T-helper 2 cell treated with Interferon-gamma antibody and Interleukin-4, amounts not matched to agents 5 μg/mL and 100 μg/mL, for 36 hours (primary cell): ENCODE measurements around the gene PIGP.
A peak's percentile ranks its signal among the peaks of the same experiment; 100 is the strongest.
"Not testable (repeated sequence)": the region's sequence is repeated elsewhere in the genome, so short reads cannot be mapped to it uniquely, and the experiment has no call there.

Experiments used
- DNase-seq: peaks from one replicate; pipeline ENCODE4 v3.0.0; 2021; ENCODE audit warnings: low spot score
- H3K27ac Mint-ChIP-seq: one replicate; pipeline ENCODE4 v1.8.0; 2021; ENCODE audit warnings: mild to moderate bottlenecking, mixed read lengths
- H3K27me3 Mint-ChIP-seq: one replicate; pipeline ENCODE4 v1.8.0; 2021; ENCODE audit warnings: low read depth, mixed read lengths
- H3K36me3 Mint-ChIP-seq: one replicate; pipeline ENCODE4 v1.8.0; 2021; ENCODE audit warnings: low read depth, mixed read lengths
- H3K4me1 Mint-ChIP-seq: one replicate; pipeline ENCODE4 v1.8.0; 2021; ENCODE audit warnings: low read depth, mixed read lengths
- H3K4me3 Mint-ChIP-seq: one replicate; pipeline ENCODE4 v1.8.0; 2022; ENCODE audit warnings: mild to moderate bottlenecking, moderate library complexity, mixed read lengths
- H3K9me3 Mint-ChIP-seq: one replicate; pipeline ENCODE4 v1.8.0; 2021; ENCODE audit warnings: mixed read lengths

The PIGP gene

DNA sequence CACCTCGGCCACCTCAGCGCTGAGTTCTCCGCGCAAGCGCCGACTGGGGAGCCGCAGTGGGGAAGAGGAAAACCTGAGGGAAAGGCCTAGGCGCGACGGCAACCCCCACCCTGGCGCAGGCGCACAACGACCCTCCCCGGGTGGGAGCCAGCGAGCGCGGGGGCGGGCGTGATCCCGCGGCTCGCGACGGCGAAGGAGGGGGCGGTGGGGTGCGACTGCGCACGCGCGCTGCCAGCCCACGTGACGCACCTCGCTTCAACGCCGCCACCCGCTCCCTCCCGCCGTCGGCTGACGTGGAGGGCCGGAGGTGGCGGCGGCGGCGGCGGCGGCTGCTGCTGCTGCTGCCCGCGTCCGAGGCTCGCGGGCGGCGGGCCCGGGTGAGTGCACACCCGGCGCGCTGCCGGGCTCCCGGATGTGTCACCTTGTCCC is at the start of gene PIGP, which contains the start of gene TTC3:
Gene PIGP, minus strand, starts transcription at position 84 of the 429 bp plus-strand sequence. CDS start 556 bp downstream, outside the sequence.
Gene TTC3, plus strand, starts transcription at position 267 of the 429 bp plus-strand sequence. CDS start 14,004 bp downstream, outside the sequence.
- Mint-ChIP-seq H3K4me1 (peaks cover 39% of the 10 kb centered on the region), H3K36me3 (peaks cover 22% of the 10 kb centered on the region), H3K4me3 (peak within 1 kb of the TSS; percentile 97), H3K27ac (peak within 1 kb of the TSS; percentile 97), H3K27me3 (no peaks in the 10 kb centered on the region), H3K9me3 (no peaks in the 10 kb centered on the region)
- peak; percentile 96 for DNase-seq

DNA sequence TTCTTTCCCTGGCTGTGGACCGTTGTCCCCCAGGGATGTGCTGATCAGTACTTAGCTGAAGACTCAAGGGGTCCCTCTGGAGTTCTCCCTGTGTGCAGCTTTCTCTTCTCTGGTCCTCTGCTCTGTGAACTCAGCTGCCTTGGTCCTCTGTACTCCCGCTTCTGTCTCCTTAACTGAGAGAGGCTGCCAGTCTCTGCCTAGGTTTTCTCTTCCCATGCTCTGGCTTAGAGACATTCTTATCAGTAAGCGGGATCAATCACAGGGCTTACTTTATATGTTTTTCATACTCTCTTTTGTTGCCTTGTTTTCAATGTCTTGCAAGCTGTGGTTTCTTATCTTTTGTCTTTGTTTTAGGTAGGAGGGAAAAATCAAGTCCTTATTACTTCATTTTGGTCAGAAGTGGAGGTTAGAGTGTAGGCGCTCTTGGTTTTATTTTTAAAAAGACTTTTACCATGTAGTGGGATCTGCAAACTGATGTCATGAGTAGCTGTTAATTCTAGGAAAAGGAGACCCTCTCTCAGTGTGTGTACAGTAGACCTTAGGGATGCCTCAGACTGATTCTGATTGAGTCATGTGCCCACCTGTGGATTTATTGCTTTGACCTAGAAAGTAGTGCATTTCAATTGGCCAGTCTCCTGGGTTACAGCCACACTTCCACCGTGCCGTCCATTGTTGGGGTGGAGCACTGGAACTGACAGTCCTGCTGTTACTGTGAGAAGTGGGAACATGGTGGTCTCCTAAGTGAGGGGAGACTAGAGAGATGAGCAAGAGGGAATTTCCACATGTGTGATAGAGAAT is 46.7 kb upstream of the PIGP start:
- H3K27ac Mint-ChIP-seq = peak overlapping the region; percentile 5
- H3K36me3 Mint-ChIP-seq = peaks cover 14% of the 10 kb centered on the region
- no peaks in the 10 kb centered on the region for H3K9me3 Mint-ChIP-seq
- peak overlapping the region; percentile 19 for H3K4me3 Mint-ChIP-seq
- peak; percentile 32 for DNase-seq
- H3K4me1 Mint-ChIP-seq = peaks cover 25% of the 10 kb centered on the region
- no peaks in the 10 kb centered on the region for H3K27me3 Mint-ChIP-seq

GRCh38 chr21:37118187-37118826 is 45.4 kb upstream of the PIGP start:
- no peaks in the 10 kb centered on the region for H3K9me3 Mint-ChIP-seq
- H3K4me3 Mint-ChIP-seq = no peak overlapping the region
- no peak overlapping the region for H3K27ac Mint-ChIP-seq
- H3K36me3 Mint-ChIP-seq = peaks cover 14% of the 10 kb centered on the region
- no peaks in the 10 kb centered on the region for H3K27me3 Mint-ChIP-seq
- DNase-seq = no peak
- H3K4me1 Mint-ChIP-seq = peaks cover 25% of the 10 kb centered on the region

GRCh38 chr21:37117204-37117603 is 44.3 kb upstream of the PIGP start:
- no peak for DNase-seq
- H3K9me3 Mint-ChIP-seq = no peaks in the 10 kb centered on the region
- no peaks in the 10 kb centered on the region for H3K27me3 Mint-ChIP-seq
- H3K4me1 Mint-ChIP-seq = peaks cover 25% of the 10 kb centered on the region
- peaks cover 8% of the 10 kb centered on the region for H3K36me3 Mint-ChIP-seq
- H3K4me3 Mint-ChIP-seq = no peak overlapping the region
- H3K27ac Mint-ChIP-seq = no peak overlapping the region

DNA sequence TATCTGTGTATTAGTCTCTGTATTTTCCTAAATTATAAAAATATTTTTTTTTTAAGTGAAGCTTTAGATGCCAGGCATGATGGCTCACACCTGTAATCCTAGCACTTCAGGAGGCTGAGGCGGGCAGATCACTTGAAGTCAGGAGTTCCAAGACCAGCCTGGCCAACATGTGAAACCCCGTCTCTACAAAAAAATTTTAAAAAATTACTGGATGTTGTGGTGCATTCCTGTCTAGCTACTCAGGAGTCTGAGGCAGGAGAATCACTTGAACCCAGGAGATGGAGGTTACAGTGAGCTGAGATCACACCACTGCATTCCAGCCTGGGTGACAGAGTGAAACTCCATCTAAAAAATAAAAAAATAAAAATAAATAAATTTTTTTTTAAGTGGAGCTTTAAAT is 43.6 kb upstream of the PIGP start:
- H3K27me3 Mint-ChIP-seq, H3K9me3 Mint-ChIP-seq, DNase-seq, H3K4me3 Mint-ChIP-seq, H3K27ac Mint-ChIP-seq: not testable (repeated sequence)
- Mint-ChIP-seq H3K36me3 (peaks cover 10% of the 10 kb centered on the region), H3K4me1 (peaks cover 25% of the 10 kb centered on the region)

DNA sequence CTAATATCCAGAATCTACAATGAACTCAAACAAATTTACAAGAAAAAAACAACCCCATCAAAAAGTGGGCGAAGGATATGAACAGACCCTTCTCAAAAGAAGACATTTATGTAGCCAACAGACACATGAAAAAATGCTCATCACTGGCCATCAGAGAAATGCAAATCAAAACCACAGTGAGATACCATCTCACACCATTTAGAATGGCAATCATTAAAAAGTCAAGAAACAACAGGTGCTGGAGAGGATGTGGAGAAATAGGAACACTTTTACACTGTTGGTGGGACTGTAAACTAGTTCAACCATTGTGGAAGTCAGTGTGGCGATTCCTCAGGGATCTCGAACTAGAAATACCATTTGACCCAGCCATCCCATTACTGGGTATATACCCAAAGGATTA is 41.4 kb upstream of the PIGP start:
- H3K27ac Mint-ChIP-seq, DNase-seq, H3K4me3 Mint-ChIP-seq, H3K27me3 Mint-ChIP-seq: not testable (repeated sequence)
- peaks cover 16% of the 10 kb centered on the region for H3K36me3 Mint-ChIP-seq
- peaks cover 13% of the 10 kb centered on the region for H3K4me1 Mint-ChIP-seq
- H3K9me3 Mint-ChIP-seq = peaks cover 11% of the 10 kb centered on the region

DNA sequence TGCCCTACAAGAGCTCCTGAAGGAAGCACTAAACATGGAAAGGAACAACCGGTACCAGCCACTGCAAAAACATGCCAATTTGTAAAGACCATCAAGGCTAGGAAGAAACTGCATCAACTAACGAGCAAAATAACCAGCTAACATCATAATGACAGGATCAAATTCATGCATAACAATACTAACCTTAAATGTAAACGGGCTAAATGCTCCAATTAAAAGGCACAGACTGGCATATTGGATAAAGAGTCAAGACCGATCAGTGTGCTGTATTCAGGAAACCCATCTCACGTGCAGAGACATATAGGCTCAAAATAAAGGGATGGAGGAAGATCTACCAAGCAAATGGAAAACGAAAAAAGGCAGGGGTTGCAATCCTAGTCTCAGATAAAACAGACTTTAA is 38.2 kb upstream of the PIGP start:
- not testable (repeated sequence) for H3K4me3 Mint-ChIP-seq, H3K27ac Mint-ChIP-seq, H3K4me1 Mint-ChIP-seq, DNase-seq, H3K27me3 Mint-ChIP-seq
- Mint-ChIP-seq H3K9me3 (peaks cover 22% of the 10 kb centered on the region), H3K36me3 (peaks cover 26% of the 10 kb centered on the region)

DNA sequence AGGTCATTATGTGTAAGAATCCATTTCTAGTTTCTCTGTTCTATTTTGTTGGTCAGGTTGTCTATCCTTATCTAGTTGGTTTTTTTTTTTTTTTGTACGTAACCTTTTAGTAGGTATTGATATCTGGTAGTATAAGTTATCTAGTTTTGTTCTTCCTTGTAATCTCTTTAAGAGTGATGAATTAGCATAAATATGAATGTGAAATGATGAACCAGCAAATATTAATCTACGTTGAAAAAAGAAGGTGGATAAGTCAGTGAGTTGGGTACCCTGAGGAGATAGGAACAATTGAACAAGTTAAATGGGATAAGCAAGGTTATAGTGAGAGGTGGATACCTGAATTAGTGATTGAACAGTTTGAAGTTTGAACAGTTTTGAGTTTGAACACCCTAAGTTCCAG is 34.1 kb upstream of the PIGP start:
- Mint-ChIP-seq H3K27ac (no peak overlapping the region), H3K4me3 (no peak overlapping the region), H3K4me1 (no peaks in the 10 kb centered on the region), H3K36me3 (peaks cover 23% of the 10 kb centered on the region), H3K9me3 (peaks cover 22% of the 10 kb centered on the region), H3K27me3 (no peaks in the 10 kb centered on the region)
- no peak for DNase-seq

DNA sequence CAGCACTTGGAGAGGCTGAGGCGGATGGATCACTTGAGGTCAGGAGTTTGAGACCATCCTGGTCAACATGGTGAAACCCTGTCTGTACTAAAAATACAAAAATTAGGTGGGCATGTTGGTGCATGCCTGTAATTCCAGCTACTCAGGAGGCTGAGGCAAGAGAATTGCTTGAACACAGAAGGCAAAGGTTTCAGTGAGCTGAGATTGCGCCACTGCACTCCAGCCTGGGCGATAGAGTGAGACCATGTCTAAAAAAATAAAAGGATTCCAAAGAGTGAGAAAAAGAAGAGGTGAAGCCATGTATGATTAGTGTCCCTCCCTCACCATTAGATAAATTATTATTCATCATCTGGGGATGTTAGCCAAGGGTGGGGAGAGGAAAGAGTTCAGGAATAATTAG is 29.9 kb upstream of the PIGP start:
- peaks cover 12% of the 10 kb centered on the region for H3K36me3 Mint-ChIP-seq
- H3K9me3 Mint-ChIP-seq, H3K4me1 Mint-ChIP-seq, DNase-seq, H3K27me3 Mint-ChIP-seq, H3K4me3 Mint-ChIP-seq, H3K27ac Mint-ChIP-seq: not testable (repeated sequence)

DNA sequence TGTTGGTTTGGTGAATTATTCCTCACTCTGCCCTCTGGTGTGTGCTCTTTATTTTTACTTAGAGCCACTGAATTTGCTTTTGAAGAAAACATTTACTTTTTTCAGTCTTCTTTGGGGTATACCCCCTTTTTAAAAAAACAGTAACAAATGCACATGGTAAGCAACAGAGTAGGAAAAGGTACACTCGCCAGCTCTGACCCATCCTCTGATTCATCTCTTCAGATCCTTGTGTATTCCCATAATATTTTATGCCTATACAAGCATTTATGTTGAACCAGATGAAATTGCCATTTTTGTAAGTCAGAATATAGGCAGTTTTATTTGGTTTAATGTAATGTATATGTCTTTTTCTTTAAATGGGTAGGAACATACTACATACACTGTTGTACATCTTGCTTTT is 28.5 kb upstream of the PIGP start:
- no peak for DNase-seq
- Mint-ChIP-seq H3K27me3 (no peaks in the 10 kb centered on the region), H3K36me3 (peaks cover 10% of the 10 kb centered on the region), H3K4me1 (no peaks in the 10 kb centered on the region), H3K4me3 (no peak overlapping the region), H3K9me3 (no peaks in the 10 kb centered on the region), H3K27ac (no peak overlapping the region)

DNA sequence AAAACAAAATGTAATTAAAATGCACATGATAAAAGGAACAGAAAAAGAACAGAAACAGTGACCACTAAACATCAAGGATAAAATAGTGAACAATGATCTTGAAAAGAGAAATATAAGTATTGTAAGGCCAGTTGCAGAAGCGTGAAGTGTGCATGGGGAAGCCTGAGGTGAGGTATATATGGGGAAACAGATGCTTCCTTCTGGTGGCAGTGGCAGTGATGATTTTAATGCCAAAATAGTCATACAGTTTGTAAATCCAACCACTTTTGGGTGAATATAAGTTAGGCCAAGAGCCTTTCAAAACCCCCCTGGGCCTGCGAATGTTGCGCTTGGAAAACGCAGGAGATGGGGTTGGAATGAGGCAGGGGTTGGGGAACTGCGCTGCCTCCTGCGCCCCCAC is 27.4 kb upstream of the PIGP start:
- DNase-seq = no peak
- Mint-ChIP-seq H3K4me1 (no peaks in the 10 kb centered on the region), H3K4me3 (no peak overlapping the region), H3K36me3 (peaks cover 14% of the 10 kb centered on the region), H3K9me3 (no peaks in the 10 kb centered on the region), H3K27me3 (no peaks in the 10 kb centered on the region), H3K27ac (no peak overlapping the region)

DNA sequence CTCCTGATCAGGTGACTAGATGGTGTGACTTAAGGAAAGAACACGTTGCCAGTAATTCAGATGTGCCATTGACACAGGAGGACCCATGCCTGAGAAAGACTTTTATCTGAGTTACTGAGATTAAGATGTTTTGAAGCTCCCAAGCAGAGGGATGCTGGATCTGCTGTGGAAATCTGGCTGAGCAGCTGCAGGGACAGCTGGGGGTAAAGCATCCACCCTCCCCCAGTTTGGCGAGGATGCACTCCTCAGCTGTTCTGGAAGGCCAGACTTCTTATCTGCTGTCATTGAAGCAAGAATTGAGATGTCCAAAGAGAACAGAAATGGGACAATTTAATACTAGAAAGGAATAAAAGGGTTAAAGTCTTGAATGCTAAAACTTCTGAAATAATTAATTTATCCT is 25.9 kb upstream of the PIGP start:
- peaks cover 11% of the 10 kb centered on the region for H3K36me3 Mint-ChIP-seq
- H3K9me3 Mint-ChIP-seq = no peaks in the 10 kb centered on the region
- no peaks in the 10 kb centered on the region for H3K4me1 Mint-ChIP-seq

GRCh38 chr21:37095821-37096220 is 22.9 kb upstream of the PIGP start:
- no peak overlapping the region for H3K27ac Mint-ChIP-seq
- DNase-seq = no peak
- H3K4me3 Mint-ChIP-seq = no peak overlapping the region
- H3K36me3 Mint-ChIP-seq = peaks cover 14% of the 10 kb centered on the region
- H3K4me1 Mint-ChIP-seq = peaks cover under 1% of the 10 kb centered on the region
- no peaks in the 10 kb centered on the region for H3K9me3 Mint-ChIP-seq
- H3K27me3 Mint-ChIP-seq = no peaks in the 10 kb centered on the region

More for the DNA sequence above, 25.9 kb upstream of the PIGP start:
- H3K27ac Mint-ChIP-seq = no peak overlapping the region
- no peaks in the 10 kb centered on the region for H3K27me3 Mint-ChIP-seq
- DNase-seq = no peak
- no peak overlapping the region for H3K4me3 Mint-ChIP-seq

GRCh38 chr21:37093977-37094376 is 21.1 kb upstream of the PIGP start:
- DNase-seq = no peak
- Mint-ChIP-seq H3K4me1 (peaks cover 2% of the 10 kb centered on the region), H3K36me3 (peaks cover 16% of the 10 kb centered on the region), H3K27me3 (no peaks in the 10 kb centered on the region), H3K4me3 (no peak overlapping the region), H3K9me3 (no peaks in the 10 kb centered on the region), H3K27ac (no peak overlapping the region)
